ENCODE data around the gene DGCR2.
"Not testable (repeated sequence)": the region's sequence is repeated elsewhere in the genome, so short reads cannot be mapped to it uniquely, and the experiment has no call there.

DGCR2 gene

DNA sequence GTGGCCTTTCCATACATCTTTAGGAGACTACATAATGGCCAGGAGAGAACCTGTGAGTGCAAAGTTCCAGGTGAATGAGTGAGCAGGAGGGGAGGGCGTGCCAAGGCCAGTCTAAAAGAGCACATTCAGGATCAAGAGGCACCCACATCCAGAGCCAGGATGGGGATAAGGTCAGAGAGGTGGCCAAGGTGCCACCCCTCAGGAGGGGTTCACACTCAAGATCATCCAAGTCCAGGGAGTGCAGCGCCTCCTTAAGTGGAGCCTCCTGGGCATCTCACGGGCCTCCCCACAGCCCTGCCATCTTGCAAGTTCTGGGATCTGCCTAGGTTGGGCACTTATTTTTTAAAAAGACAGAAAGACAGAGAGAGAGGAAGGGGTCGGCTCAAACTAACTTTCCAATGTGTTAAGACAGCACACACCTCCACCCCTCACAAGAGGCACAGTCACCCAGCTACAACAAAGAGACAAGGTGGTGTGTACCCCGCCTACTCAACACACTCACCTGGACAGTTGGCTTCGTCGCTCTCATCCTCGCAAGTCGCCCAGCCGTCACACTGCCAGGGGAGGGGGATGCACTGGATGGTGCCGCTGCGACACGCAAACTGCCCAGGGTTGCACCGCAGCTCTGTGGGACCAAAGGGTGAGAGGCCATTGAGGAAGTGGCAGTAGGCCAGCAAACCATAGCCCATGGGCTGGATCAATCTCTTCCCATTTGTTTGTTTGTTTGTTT, 33.2 kb downstream of the DGCR2 start:
- DNase-seq = no peak
- Histone ChIP-seq H3K4me2 (ENCODE audit: low read depth, low read length) (no peak overlapping the region), H3K4me3 (ENCODE audit: low read length) (no peak overlapping the region), H3K27ac (ENCODE audit: low read length) (no peak overlapping the region), H3F3A (ENCODE audit: insufficient read depth, low read length) (no peaks in the 10 kb centered on the region), H3K27me3 (replicated peaks; ENCODE audit: insufficient read depth, low read length) (no peaks in the 10 kb centered on the region), H3K9me2 (replicated peaks; ENCODE audit: insufficient read depth, low read length) (no peaks in the 10 kb centered on the region), H3K36me3 (replicated peaks; ENCODE audit: insufficient read depth, low read length) (no peaks in the 10 kb centered on the region), H3K79me2 (ENCODE audit: low read length) (peaks cover 3% of the 10 kb centered on the region; the same call in 1 of the 2 replicates), H4K20me1 (ENCODE audit: insufficient read depth, low read length) (no peaks in the 10 kb centered on the region; the same call in 1 of the 2 replicates), H3K9me3 (replicated peaks; ENCODE audit: insufficient read depth, low read length) (no peaks in the 10 kb centered on the region), H3K9ac (ENCODE audit: low read length) (no peak overlapping the region), H2AFZ (ENCODE audit: low read length) (no peak overlapping the region), H3K4me1 (ENCODE audit: low read length) (no peaks in the 10 kb centered on the region)
- no peak for TF ChIP-seq EZH2phosphoT487 (IDR thresholded peaks at IDR 0.05; ENCODE audit: low read length)
- no peak for TF ChIP-seq EZH2 (optimal IDR thresholded peaks at IDR 0.05; ENCODE audit: low read depth, low read length)
- TF ChIP-seq CTCF (IDR thresholded peaks at IDR 0.05; ENCODE audit: low read length) = no peak

- no peaks in the 10 kb centered on the region for H3K79me2 ChIP-seq (ENCODE audit: low read length)
- no peaks in the 10 kb centered on the region for H4K20me1 ChIP-seq (ENCODE audit: insufficient read depth, low read length)
- H3K4me2 ChIP-seq (ENCODE audit: low read depth, low read length) = no peak overlapping the region
- no peak overlapping the region for H2AFZ ChIP-seq (ENCODE audit: low read length)
- H3K4me3 ChIP-seq (ENCODE audit: low read length) = no peak overlapping the region
- H3K4me1 ChIP-seq (ENCODE audit: low read length) = no peaks in the 10 kb centered on the region
- no peak overlapping the region for H3K27ac ChIP-seq (ENCODE audit: low read length)
- H3K9me3 ChIP-seq (replicated peaks; ENCODE audit: insufficient read depth, low read length) = no peaks in the 10 kb centered on the region
- H3K9me2 ChIP-seq (replicated peaks; ENCODE audit: insufficient read depth, low read length) = no peaks in the 10 kb centered on the region
- no peaks in the 10 kb centered on the region for H3F3A ChIP-seq (ENCODE audit: insufficient read depth, low read length)
- no peaks in the 10 kb centered on the region for H3K27me3 ChIP-seq (replicated peaks; ENCODE audit: insufficient read depth, low read length)
- H3K9ac ChIP-seq (ENCODE audit: low read length) = no peak overlapping the region
- no peak for DNase-seq
- H3K36me3 ChIP-seq (replicated peaks; ENCODE audit: insufficient read depth, low read length) = no peaks in the 10 kb centered on the region
- TF ChIP-seq EZH2phosphoT487 (IDR thresholded peaks at IDR 0.05; ENCODE audit: low read length) (no peak), EZH2 (optimal IDR thresholded peaks at IDR 0.05; ENCODE audit: low read depth, low read length) (no peak)
Measured at GRCh38 chr22:19086896-19087295, 35.3 kb downstream of the DGCR2 start.

GRCh38 chr22:19086417-19086816, 35.8 kb downstream of the DGCR2 start:
- Histone ChIP-seq H2AFZ (ENCODE audit: low read length) (no peak overlapping the region), H3K4me2 (ENCODE audit: low read depth, low read length) (no peak overlapping the region), H3K4me3 (ENCODE audit: low read length) (no peak overlapping the region), H3K9ac (ENCODE audit: low read length) (no peak overlapping the region), H3K79me2 (ENCODE audit: low read length) (no peaks in the 10 kb centered on the region), H3K27me3 (replicated peaks; ENCODE audit: insufficient read depth, low read length) (no peaks in the 10 kb centered on the region), H3K27ac (ENCODE audit: low read length) (no peak overlapping the region), H3K9me2 (replicated peaks; ENCODE audit: insufficient read depth, low read length) (no peaks in the 10 kb centered on the region), H4K20me1 (ENCODE audit: insufficient read depth, low read length) (no peaks in the 10 kb centered on the region), H3K4me1 (ENCODE audit: low read length) (no peaks in the 10 kb centered on the region), H3K9me3 (replicated peaks; ENCODE audit: insufficient read depth, low read length) (no peaks in the 10 kb centered on the region), H3F3A (ENCODE audit: insufficient read depth, low read length) (no peaks in the 10 kb centered on the region), H3K36me3 (replicated peaks; ENCODE audit: insufficient read depth, low read length) (no peaks in the 10 kb centered on the region)
- TF ChIP-seq EZH2phosphoT487 (IDR thresholded peaks at IDR 0.05; ENCODE audit: low read length) (no peak), EZH2 (optimal IDR thresholded peaks at IDR 0.05; ENCODE audit: low read depth, low read length) (no peak), CTCF (IDR thresholded peaks at IDR 0.05; ENCODE audit: low read length) (no peak)
- no peak for DNase-seq

GRCh38 chr22:19085233-19085718, 36.9 kb downstream of the DGCR2 start:
- H3K27me3 ChIP-seq (replicated peaks; ENCODE audit: insufficient read depth, low read length) = no peaks in the 10 kb centered on the region
- no peaks in the 10 kb centered on the region for H3K36me3 ChIP-seq (replicated peaks; ENCODE audit: insufficient read depth, low read length)
- no peaks in the 10 kb centered on the region for H3K79me2 ChIP-seq (ENCODE audit: low read length)
- H2AFZ ChIP-seq (ENCODE audit: low read length) = no peak overlapping the region
- H3F3A ChIP-seq (ENCODE audit: insufficient read depth, low read length) = no peaks in the 10 kb centered on the region
- H3K4me3 ChIP-seq (ENCODE audit: low read length) = no peak overlapping the region
- TF ChIP-seq EZH2 (optimal IDR thresholded peaks at IDR 0.05; ENCODE audit: low read depth, low read length) (no peak), EZH2phosphoT487 (IDR thresholded peaks at IDR 0.05; ENCODE audit: low read length) (no peak), CTCF (IDR thresholded peaks at IDR 0.05; ENCODE audit: low read length) (peak; percentile 29)
- no peak overlapping the region for H3K4me2 ChIP-seq (ENCODE audit: low read depth, low read length)
- peak; percentile 26 for DNase-seq
- H3K9ac ChIP-seq (ENCODE audit: low read length) = no peak overlapping the region
- no peaks in the 10 kb centered on the region for H3K9me2 ChIP-seq (replicated peaks; ENCODE audit: insufficient read depth, low read length)
- no peak overlapping the region for H3K27ac ChIP-seq (ENCODE audit: low read length)
- no peaks in the 10 kb centered on the region for H3K9me3 ChIP-seq (replicated peaks; ENCODE audit: insufficient read depth, low read length)
- H4K20me1 ChIP-seq (ENCODE audit: insufficient read depth, low read length) = no peaks in the 10 kb centered on the region
- H3K4me1 ChIP-seq (ENCODE audit: low read length) = no peaks in the 10 kb centered on the region

- not testable (repeated sequence) for H3K9me2 ChIP-seq (replicated peaks; ENCODE audit: insufficient read depth, low read length); H4K20me1 ChIP-seq (ENCODE audit: insufficient read depth, low read length); H3K9me3 ChIP-seq (replicated peaks; ENCODE audit: insufficient read depth, low read length); H2AFZ ChIP-seq (ENCODE audit: low read length); H3K4me2 ChIP-seq (ENCODE audit: low read depth, low read length); DNase-seq; H3K4me1 ChIP-seq (ENCODE audit: low read length); H3K79me2 ChIP-seq (ENCODE audit: low read length); H3K36me3 ChIP-seq (replicated peaks; ENCODE audit: insufficient read depth, low read length); H3F3A ChIP-seq (ENCODE audit: insufficient read depth, low read length); H3K27ac ChIP-seq (ENCODE audit: low read length); H3K27me3 ChIP-seq (replicated peaks; ENCODE audit: insufficient read depth, low read length); H3K9ac ChIP-seq (ENCODE audit: low read length); H3K4me3 ChIP-seq (ENCODE audit: low read length)
Measured at GRCh38 chr22:19084586-19084985, 37.6 kb downstream of the DGCR2 start.
